GM10266 (cell line): ENCODE data around the gene NUP133.
A peak's percentile ranks its signal among the peaks of the same experiment; 100 is the strongest.
"Not testable (repeated sequence)": the region's sequence is repeated elsewhere in the genome, so short reads cannot be mapped to it uniquely, and the experiment has no call there.

Source experiments
- DNase-seq: peaks from one replicate; pipeline ENCODE4 v3.0.0; 2012; ENCODE audit errors: extremely low spot score
- CTCF ChIP-seq: IDR thresholded peaks from 2 replicates; pipeline ENCODE4 v1.5.1; 2012; ENCODE audit warnings: mild to moderate bottlenecking, low read depth; ENCODE audit not compliant: control insufficient read depth, insufficient read depth; ENCODE audit errors: missing control alignments

Gene NUP133

GRCh38 chr1:229431284-229432115 lies 76.6 kb downstream of the NUP133 start:
- no peak for DNase-seq
- TF ChIP-seq CTCF = no peak

GRCh38 chr1:229430761-229431283 lies 77.3 kb downstream of the NUP133 start:
- DNase-seq = no peak

GRCh38 chr1:229428256-229428655 lies 79.9 kb downstream of the NUP133 start:
- no peak for DNase-seq
- no peak for TF ChIP-seq CTCF

More at GRCh38 chr1:229430761-229431283, 77.3 kb downstream of the NUP133 start:
- TF ChIP-seq CTCF = no peak

- no peak for DNase-seq
- TF ChIP-seq CTCF = no peak
These were observed 80.6 kb downstream of the NUP133 start for GRCh38 chr1:229427572-229427971.

GRCh38 chr1:229425564-229426159 lies 82.5 kb downstream of the NUP133 start:
- DNase-seq = no peak
- TF ChIP-seq CTCF = no peak

- TF ChIP-seq CTCF = peak; percentile 16
- DNase-seq = no peak
These were observed 87.4 kb downstream of the NUP133 start for GRCh38 chr1:229420765-229421164.

- no peak for DNase-seq
- no peak for TF ChIP-seq CTCF
These were observed 87.9 kb downstream of the NUP133 start for GRCh38 chr1:229420224-229420623.

- not testable (repeated sequence) for DNase-seq
These were observed 89.6 kb downstream of the NUP133 start for GRCh38 chr1:229418586-229418985.

GRCh38 chr1:229412810-229413209 lies 95.3 kb downstream of the NUP133 start:
- not testable (repeated sequence) for DNase-seq
